GM18526 (cell line): ENCODE results near the gene PDCD11.

Source experiments
- POLR2A ChIP-seq: IDR thresholded peaks from 3 replicates; pipeline ENCODE4 v1.6.1; 2011; ENCODE audit not compliant: insufficient read length; ENCODE audit errors: extremely low read depth

PDCD11 gene

DNA sequence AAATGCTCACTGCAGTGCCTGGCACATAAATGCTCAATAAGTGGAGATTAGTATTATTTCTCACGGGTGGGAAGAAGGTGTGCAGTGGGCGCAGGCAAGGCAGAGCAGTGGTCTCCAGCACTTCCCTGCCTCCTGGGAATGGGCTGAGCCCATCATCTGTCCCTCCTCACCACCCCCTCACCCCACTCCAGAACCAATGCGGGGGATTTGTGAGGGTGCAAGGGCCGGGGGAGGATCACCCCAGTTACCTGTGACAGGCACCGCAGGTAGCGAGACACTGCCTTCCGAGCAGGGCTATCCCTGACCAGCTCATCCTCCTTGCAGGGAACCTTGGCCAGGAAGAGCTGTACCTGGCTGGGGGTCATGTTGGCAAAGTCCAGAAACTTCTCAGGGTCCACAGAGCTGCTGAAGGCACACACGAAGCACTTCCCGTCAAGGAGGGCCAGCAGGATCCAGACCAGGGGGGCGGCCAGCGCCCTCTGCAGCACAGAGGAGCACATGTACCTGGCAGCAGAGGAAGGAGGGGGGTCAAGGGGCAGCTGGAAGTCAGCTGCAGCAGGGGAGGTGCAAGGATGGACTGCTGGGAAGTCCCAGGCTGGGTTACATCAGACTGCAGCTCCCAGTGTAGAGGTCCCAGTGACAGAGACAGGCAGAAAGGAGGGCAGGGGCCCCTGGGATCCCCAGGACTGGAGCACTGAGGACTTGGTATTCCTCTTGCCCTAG is 79.8 kb downstream of the PDCD11 start:
- TF ChIP-seq POLR2A, result no peak

DNA sequence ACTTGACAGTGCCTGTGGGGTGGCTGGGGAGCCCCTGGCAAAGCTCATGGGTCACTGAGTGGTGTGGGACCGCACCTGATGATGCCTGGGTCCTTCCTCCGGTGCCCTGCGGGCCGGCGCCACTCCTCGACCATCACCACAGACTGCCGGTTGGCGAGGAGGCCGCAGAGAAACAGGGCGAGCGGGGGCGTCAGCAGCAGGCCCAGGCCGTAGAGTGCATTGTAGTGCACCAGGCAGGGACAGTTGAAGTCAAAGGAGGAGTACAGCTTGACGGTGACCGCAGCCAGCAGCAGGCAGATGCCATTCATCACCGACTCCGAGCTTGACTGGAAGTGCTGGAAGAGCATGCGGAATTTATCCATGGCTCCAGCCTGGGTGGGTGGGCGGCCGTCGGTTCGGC is 82.2 kb downstream of the PDCD11 start:
- TF ChIP-seq POLR2A, result no peak

DNA sequence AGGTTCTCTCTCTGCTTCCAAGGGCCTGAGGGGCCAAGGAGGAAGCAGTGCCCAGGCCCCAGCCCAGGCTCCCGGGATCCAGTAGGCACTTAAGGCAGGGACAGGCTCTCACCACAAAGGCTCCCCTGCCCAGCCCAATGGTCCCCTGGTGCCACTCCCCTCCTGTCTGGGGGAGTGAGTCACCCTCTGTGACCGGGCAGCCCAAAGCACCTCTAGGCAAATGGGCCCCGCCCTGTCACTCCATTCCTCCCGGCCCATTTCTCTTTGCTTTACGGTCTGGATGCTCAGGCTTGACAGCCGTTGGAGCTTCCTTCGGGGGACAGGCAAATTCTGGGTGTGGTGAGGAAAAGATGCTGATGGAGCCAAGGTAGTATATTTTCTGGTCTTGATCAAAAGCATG is 82.7 kb downstream of the PDCD11 start, which contains the start of gene CALHM3:
TSS of gene CALHM3 (minus strand) at position 106 of the 400 bp plus-strand sequence. CDS start 208 bp downstream, outside the sequence.
- no peak for TF ChIP-seq POLR2A

GRCh38 chr10:103480521-103480920 is 84.1 kb downstream of the PDCD11 start:
- no peak for TF ChIP-seq POLR2A

DNA sequence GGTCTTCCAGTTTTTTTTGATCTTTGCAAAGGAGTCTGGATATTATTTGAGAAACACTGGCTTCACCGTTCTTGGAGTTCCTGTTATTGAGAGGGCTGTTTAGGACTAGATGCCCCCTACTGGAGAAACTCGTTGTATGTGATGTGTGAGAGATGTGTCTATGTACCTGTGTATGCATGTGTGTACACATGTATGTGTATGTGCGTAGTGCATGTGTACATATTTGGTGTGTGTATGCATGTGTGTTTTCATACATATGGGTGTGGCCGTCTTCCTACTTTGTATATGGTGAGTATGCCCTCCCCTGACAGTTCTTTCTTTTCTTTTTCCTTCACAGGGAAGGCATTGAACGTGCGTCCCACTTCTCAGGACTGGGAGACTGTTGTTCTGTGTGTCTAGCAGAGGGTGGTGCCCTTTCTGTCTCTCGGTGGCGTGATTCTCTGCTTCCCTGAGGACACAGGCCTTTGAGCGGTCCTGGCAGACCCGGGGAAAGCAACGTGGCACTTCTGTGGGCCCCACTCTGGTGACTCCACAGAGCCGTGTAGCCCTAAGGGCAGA is 85.6 kb downstream of the PDCD11 start:
- no peak for TF ChIP-seq POLR2A

DNA sequence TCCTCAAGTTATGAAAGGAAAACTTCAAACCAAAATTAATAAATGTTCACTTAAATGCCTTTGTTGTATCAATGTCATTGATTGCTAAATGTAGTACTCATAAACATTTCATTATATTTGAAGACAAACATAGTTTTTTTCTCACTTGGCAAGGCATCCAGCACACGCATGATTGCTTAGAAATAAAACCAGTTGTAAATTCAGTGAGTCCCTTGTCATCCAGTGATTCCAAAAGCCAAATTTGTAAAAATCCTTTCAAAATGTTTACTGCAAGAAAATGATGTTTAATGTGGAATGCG is 90.9 kb downstream of the PDCD11 start:
- TF ChIP-seq POLR2A, result no peak

DNA sequence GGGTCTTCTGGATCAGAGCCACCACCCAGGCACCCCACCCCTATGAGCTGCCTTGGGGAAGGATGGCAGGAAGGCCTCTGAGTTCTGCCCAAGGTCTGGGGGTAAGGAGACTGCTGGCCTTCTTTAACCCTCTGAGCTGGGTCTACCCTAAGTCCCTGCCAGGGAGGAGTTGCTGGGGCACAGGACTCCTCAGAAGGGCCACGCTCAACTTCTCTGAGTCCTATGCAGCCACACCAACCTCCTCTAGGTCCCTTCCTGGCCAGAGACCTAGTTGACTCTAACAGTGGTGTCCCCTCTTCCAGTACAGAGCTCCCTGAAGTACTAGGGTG is 94.5 kb downstream of the PDCD11 start:
- no peak for TF ChIP-seq POLR2A

- no peak for TF ChIP-seq POLR2A
These were observed 95.4 kb downstream of the PDCD11 start for GRCh38 chr10:103491729-103492364.

DNA sequence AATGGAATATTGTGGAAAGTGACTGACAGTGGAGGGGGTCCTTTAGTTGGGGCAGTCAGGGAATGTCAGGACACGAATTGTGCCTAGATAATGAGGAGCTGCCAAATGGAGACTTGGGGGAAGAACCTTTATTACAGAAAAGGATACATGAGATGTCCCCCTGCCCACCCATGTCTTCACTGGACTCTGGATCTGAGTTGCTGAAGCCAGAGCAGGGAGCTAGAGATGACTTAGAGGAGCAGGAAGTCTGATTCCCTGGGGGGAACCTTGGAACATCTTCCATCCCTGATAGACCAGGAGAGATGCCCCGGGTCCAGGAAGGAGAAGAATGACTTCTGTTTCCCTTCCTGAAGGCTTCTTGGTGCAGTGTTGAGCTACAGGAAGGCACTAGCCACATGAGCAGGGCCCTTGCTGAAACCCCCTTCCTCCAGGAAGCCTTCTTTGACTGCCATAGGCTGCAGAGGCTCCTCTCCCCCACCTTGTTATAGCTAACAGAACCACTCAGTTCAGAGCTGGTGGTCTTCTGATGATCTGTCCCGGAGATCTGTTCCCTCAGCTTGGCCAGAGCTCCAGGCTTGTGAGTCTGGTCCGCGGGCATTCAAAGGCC is 96.3 kb downstream of the PDCD11 start:
- no peak for TF ChIP-seq POLR2A

- TF ChIP-seq POLR2A, result no peak
These were observed 97.0 kb downstream of the PDCD11 start, which contains the start of gene NEURL1 for GRCh38 chr10:103493362-103493915. TSS of gene NEURL1 (plus strand) at chr10:103493705. CDS start at chr10:103494388, 683 bp downstream.

DNA sequence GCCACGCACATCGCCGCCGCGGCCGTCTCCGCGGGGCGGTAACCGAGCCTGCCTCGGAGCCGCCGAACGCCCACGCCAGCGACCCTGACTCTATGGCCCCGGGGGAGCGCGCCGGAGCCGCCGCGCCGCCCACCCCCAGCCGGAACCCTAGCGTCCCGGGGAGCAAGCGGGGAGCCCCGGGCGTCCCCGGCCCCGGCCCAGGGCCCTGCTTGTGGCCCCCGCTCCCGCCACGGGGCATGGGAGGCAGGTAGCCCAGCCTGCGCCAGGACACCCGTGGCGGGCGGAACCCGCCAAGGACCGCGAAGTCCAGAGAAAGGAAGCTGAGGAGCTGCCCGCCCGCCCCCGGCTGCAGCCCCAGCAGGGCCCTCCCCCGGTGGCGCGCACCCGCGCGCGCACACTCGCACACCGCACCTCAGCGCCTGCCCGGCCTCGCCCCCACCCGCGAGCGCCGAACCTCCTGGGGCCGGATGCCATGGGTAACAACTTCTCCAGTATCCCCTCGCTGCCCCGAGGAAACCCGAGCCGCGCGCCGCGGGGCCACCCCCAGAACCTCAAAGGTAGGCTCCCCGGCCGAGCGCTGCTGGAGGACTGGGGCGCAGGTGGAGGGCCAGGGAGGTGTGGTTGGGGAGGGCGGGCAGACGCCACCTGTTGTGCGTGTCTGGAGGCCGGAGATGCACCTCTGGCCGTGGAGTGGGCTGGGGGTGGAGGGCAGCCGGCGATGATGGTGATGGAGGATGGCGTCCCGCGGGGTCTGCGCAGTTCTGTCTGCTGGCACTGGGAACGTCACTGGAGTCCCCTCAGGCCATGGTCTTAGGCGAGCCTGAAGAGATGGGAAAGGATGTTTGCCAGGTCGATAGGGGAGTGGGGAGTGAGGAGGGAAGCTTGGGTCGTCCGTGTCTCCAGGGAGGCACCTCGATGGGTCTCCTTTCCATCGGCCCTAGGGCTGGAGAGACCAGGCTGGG is 97.8 kb downstream of the PDCD11 start:
- TF ChIP-seq POLR2A, result no peak

- TF ChIP-seq POLR2A, result no peak
These were observed 98.9 kb downstream of the PDCD11 start for GRCh38 chr10:103495321-103495720.
